Skin epidermis (tissue), 12 donors: Measurements from ENCODE around the gene NCOA1.
A peak's percentile ranks its signal among the peaks of the same experiment; 100 is the strongest.
"Not testable (repeated sequence)": the region's sequence is repeated elsewhere in the genome, so short reads cannot be mapped to it uniquely, and the experiment has no call there.

ENCODE experiments used
- H3K27ac ChIP-seq, 21 experiments: fragments of 200-600 bp; sonication (generic) in 11 of 21; one replicate each; pipeline ENCODE4 v1.5.0; 2020; ENCODE audit warnings: mild to moderate bottlenecking in 3 of 21, inconsistent platforms in 2 of 21, moderate library complexity in 2 of 21
- H3K4me3 ChIP-seq, 7 experiments: fragments of 200-600 bp; sonication (generic) in 2 of 7; one replicate each; pipeline ENCODE4 v1.5.0; 2020; ENCODE audit warnings: inconsistent platforms in 2 of 7, mild to moderate bottlenecking in 2 of 7, moderate library complexity in 1 of 7

NCOA1 gene

GRCh38 chr2:24521975-24522639 is 31.1 kb downstream of the NCOA1 start:
- Histone ChIP-seq H3K4me3 (no peak overlapping the region), H3K27ac (no peak overlapping the region)

DNA sequence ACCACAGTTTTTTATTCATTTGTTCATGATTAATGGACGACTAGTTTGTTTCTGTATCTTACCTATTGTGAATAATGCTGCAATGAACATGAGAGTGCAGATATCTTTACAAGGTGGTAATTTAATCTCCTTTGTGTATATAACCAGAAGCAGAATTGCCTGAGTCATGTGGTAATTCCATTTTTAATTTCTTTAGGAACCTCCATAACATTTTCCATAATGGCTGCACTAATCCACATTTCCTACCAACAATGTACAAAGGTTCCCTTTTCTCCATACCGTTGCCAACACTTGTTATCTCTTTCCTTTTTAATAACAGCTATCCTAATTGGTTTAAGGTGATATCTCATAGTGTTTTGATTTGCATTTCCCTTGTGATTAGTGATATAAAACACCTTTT is 36.5 kb downstream of the NCOA1 start:
- Histone ChIP-seq H3K27ac (no peak overlapping the region), H3K4me3 (no peak overlapping the region)

- H3K4me3 ChIP-seq: no peak overlapping the region
- H3K27ac ChIP-seq: no peak overlapping the region
These were observed 39.7 kb downstream of the NCOA1 start for GRCh38 chr2:24530796-24531195.

GRCh38 chr2:24531610-24532009 is 40.6 kb downstream of the NCOA1 start:
- not testable (repeated sequence) for H3K4me3 ChIP-seq, H3K27ac ChIP-seq

- not testable (repeated sequence) for H3K4me3 ChIP-seq, H3K27ac ChIP-seq
These were observed 41.0 kb downstream of the NCOA1 start for GRCh38 chr2:24532057-24532456.

DNA sequence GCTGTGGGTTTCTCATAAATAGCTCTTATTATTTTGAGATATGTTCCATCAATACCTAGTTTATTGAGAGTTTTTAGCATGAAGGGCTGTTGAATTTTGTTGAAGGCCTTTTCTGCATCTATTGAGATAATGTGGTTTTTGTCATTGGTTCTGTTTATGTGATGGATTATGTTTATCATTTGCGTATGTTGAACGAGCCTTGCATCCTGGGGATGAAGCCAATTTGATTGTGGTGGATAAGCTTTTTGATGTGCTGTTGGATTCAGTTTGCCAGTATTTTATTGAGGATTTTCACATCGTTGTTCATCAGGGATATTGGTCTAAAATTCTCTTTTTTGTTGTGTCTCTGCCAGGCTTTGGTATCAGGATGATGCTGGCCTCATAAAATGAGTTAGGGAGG is 42.5 kb downstream of the NCOA1 start:
- H3K4me3 ChIP-seq, H3K27ac ChIP-seq: not testable (repeated sequence)

GRCh38 chr2:24538720-24539119 is 47.7 kb downstream of the NCOA1 start:
- H3K4me3 ChIP-seq: no peak overlapping the region

GRCh38 chr2:24539258-24539657 is 48.2 kb downstream of the NCOA1 start:
- H3K4me3 ChIP-seq: no peak overlapping the region
- H3K27ac ChIP-seq: no peak overlapping the region

More at GRCh38 chr2:24538720-24539119, 47.7 kb downstream of the NCOA1 start:
- no peak overlapping the region for H3K27ac ChIP-seq

GRCh38 chr2:24540011-24540477 is 49.0 kb downstream of the NCOA1 start:
- no peak overlapping the region for H3K27ac ChIP-seq
- no peak overlapping the region for H3K4me3 ChIP-seq

GRCh38 chr2:24541621-24542020 is 50.6 kb downstream of the NCOA1 start:
- no peak overlapping the region for H3K27ac ChIP-seq
- no peak overlapping the region for H3K4me3 ChIP-seq

- Histone ChIP-seq H3K27ac (no peak overlapping the region), H3K4me3 (no peak overlapping the region)
These were observed 51.3 kb downstream of the NCOA1 start for GRCh38 chr2:24542269-24542872.

DNA sequence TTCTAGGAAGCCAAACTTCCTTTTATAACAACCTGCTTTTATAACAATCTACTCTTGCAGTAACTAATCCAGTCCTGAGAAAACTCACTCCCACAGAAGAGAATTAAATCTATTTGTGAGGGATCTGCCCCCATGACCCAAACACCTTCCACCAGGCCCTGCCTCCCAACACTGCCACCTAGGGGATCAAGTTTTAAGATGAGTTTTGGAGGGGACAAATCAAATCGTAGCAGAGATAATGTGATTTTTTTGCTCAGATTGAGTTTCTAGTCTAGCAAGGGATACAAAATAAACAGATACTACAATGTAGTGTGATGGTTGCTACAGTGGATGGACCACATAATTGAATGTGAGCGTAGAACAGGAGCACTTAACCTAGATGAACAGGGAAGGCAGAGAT is 52.2 kb downstream of the NCOA1 start:
- Histone ChIP-seq H3K4me3 (no peak overlapping the region), H3K27ac (no peak overlapping the region)

- Histone ChIP-seq H3K27ac (no peak overlapping the region), H3K4me3 (no peak overlapping the region)
These were observed 53.5 kb downstream of the NCOA1 start for GRCh38 chr2:24544456-24545115.

DNA sequence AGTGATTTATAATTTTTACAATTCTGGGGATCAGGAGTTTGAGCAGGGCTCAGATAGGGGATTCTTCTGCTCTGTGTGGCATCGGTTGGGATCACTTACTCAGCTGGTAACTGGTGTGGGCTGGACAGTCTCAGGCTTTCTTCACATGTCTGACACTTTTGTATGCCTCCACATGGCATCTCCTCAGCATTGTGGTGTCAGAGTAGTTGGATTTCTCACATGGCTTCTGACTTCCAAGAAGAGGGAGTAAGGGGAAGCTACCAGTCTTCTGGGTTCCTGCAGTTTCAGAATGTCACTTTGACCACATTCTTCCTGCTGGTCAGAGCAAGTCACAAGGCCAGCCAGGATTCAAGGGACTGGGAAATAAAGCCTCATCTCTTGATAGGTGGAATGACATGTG is 55.6 kb downstream of the NCOA1 start:
- Histone ChIP-seq H3K4me3 (no peak overlapping the region), H3K27ac (no peak overlapping the region)

DNA sequence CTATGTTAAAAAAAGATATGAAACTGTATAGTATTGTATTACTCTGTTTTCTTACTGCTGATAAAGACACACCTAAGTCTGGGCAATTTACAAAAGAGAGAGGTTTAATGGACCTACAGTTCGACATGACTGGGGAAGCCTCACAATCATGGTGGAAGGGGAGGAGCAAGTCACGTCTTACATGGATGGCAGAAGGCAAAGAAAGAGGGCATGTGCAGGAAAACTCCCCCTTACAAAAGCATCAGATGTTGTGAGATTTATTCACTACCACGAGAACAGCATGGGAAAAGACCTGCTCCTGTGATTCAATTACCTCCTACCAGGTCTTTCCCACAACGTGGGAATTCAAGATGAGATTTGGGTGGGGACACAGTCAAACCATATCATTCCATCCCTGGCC is 57.0 kb downstream of the NCOA1 start:
- no peak overlapping the region for H3K4me3 ChIP-seq
- no peak overlapping the region for H3K27ac ChIP-seq

DNA sequence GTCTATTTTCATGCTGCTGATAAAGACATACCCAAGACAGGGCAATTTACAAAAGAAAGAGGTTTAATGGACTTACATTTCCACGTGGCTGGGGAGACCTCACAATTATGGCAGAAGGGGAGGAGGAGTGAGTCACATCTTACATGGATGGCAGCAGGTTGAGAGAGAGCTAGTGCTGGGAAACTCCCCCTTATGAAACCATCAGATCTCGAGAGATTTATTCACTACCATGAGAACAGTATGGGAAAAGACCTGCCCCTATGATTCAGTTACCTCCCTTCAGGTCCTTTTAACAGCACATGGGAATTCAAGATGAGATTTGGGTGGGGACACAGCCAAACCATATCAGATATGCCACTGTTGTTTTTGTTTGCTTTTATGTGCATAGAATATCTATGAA is 59.2 kb downstream of the NCOA1 start:
- not testable (repeated sequence) for H3K27ac ChIP-seq, H3K4me3 ChIP-seq

GRCh38 chr2:24551016-24551415 is 60.0 kb downstream of the NCOA1 start:
- Histone ChIP-seq H3K4me3 (no peak overlapping the region), H3K27ac (no peak overlapping the region)

DNA sequence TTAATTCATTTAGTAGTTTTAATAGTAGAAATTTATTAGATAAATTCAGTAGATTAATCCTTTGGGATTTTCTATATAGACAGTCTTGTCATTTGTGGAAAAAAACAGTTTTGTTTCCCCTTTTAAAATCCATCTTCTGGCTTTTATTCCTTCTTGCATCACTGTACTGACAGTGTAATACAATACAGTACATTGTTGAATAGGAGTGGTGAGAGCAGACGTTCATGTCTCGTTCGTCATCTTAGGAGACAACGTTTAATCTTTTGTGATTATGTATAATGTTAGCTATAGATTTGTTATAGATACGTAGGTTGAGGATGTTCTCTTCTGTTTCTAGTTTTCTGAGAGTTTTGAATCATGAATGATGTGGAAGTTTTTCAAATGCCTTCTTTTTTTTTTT is 61.8 kb downstream of the NCOA1 start:
- no peak overlapping the region for H3K27ac ChIP-seq
- H3K4me3 ChIP-seq: no peak overlapping the region

DNA sequence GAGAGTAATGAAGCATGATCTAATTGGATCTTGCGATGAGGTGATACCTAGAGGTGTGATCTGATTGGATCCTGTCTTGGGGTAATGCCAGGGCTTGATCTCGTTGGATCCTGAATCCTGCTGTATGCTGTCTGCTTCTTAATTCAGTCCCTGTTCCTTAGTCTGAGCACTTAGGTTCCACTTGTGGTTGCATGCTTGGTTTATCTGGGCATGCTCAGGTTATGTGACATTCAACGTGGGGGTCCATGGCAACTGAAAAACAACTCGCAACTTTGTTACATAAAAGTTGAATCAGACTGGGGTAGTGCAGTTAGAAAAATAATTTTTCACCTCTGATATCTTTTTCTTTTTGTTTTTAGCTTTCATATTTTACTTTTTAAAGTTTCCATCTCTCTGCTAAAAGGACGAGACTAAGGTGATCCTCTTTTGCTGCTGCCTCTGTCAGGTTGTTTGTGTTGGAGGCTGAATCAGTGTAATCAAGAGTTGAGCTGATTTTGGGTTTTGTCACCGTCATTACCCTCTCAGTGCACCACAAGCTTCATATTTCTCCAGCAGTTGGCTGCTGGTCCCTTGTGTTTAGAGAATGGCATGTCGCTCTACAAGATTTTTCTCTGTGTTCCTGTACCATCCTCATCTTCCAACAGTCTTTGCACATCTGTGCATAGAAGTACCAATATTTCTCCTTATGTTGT is 67.9 kb downstream of the NCOA1 start:
- no peak overlapping the region for H3K27ac ChIP-seq

DNA sequence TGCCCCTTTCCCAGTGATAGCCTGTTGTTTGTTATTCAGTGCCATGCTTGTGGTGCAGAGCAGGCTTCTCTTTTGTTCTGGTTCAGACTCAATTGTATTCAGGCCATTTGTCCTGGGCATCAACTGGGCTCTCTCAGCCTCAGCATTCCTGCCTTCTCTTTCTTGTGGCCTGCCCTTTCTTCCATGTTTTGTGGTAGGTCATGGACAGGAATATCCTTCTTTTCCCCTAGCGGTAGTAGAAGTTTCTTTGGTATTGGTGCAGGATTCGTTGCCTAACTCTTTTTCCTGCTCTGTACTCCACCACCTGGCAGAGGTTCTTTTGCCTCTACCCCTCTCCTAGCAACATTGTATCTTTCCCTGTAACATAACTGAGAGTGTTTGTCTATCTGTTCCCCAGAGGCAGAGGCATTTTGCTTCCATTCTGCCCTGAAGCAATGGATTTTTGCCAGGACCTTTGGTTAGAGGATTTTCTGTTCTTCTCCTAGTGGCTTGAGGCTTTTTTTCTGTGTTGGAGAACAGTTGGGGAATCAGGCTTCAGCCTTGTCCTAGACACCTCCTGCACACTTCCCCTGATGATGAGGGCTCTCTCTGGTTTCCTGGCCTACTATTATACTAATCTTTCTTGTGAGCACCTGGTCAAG is 68.5 kb downstream of the NCOA1 start:
- H3K27ac ChIP-seq: peak overlapping the region in 1 of 21 experiments; percentile 32
- no peak overlapping the region for H3K4me3 ChIP-seq

More for the DNA sequence above, 67.9 kb downstream of the NCOA1 start:
- no peak overlapping the region for H3K4me3 ChIP-seq
